ENCODE results near the gene VEZT. TPM values are rescaled to one million over a fixed set of nuclear protein-coding genes. Genes with fewer than 3 reads are reported as not detected.

Gene VEZT
- total and polyA plus RNA-seq, 12 donors, result 17.1 to 92.5 (median 73.5) TPM

DNA sequence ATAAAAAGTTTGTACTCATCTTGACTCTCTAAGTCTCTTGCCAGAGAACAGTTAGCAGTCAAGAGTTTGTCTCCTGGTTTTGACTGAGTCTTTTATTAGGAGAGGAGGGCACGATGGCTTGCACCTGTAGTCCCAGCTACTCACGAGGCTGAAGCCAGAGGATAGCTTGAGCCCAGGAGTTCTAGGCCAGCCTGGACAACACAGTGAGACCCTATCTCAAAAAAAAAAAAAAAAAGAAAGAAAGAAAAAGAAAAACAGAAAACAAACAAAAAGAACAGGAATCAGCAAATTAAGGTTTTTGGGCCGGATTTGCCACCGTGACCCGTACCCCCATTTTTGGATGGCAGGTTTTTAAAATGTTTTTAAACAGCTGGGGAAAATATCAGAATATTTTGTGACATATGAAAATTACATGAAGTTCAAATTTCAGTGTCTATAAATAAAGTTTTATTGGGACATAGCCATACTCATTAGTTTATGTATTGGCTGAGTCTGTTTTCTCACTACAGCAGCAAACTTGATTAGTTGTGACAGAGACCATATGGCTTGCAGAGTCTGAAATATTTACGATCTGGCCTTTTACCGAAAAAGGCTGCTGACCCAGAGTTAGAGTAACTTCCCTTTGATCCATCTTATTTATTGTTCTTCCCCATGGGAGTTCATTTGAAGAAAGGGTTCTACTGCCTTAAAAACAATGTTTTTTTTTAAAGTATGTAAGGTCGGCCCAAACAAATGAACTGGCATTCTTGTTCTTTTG is 31.2 kb downstream of the VEZT start:
- Histone ChIP-seq H3K4me1 (peaks cover 0 to 49% (median 21%) of the 10 kb centered on the region in 9 donors), H3K4me3 (no peak overlapping the region), H3K9me3 (no peaks in the 10 kb centered on the region), H3K27me3 (no peaks in the 10 kb centered on the region), H3K27ac (no peak overlapping the region), H3K36me3 (peaks cover 0 to 20% (median 10%) of the 10 kb centered on the region in 9 donors)
- no peak for TF ChIP-seq CTCF (IDR thresholded peaks at IDR 0.05)
- intact Hi-C loops (cut with DNase I), result no loop called here
- 81 to 87% methylated on average over 8 of the region's 8 CpGs for WGBS, 2 donors
- no peak for ATAC-seq
- no peak for DNase-seq

DNA sequence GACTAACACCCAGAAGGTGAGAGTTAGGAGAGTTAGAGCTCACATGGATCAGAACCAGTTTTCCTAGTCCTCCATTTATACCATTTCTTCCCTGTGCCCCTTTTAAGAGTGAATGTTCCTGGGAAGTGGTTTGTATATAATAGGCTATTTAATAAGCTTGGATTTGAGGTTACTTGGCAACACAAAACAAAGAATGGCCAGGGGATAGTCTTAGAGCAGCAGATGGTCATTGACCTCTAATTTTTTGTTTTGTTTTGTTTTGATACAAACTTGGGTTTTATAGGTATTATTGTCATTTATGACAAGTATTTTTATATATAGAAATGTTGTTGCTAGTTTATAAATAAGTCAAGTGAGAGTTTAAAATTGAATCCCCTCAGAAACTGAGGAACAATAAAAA is 35.8 kb downstream of the VEZT start:
- H3K4me1 ChIP-seq, result peaks cover 0 to 32% (median 16%) of the 10 kb centered on the region in 9 donors
- H3K27ac ChIP-seq, result no peak overlapping the region
- H3K9me3 ChIP-seq, result no peaks in the 10 kb centered on the region
- intact Hi-C loops (cut with DNase I), result no loop called here
- no peaks in the 10 kb centered on the region for H3K27me3 ChIP-seq
- DNase-seq (no peak), ATAC-seq (no peak)
- no peak for TF ChIP-seq CTCF (IDR thresholded peaks at IDR 0.05)
- no peak overlapping the region for H3K4me3 ChIP-seq
- peaks cover 0 to 66% (median 30%) of the 10 kb centered on the region in 9 donors for H3K36me3 ChIP-seq

DNA sequence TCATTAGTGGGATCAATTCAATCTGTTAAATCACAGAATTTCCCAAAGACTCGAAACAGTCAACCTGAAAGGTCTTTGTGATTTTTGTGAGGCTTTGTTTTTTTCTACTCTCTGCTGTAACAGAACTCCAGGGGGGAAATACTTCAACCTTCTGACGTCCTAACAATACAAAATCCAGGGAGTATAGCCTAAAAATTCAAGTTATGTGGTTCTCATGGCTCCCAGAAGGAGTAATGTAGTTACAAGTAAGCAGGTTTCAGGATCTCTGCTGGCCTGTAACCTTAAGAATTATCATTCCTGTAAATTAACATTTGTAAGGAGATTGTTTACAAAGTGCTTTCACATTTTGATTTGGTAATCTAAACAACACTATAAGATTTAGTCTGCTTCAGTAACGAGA is 39.9 kb downstream of the VEZT start:
- DNase-seq, result no peak
- 95 to 97% methylated on average over 3 of the region's 3 CpGs for WGBS, 2 donors
- no peaks in the 10 kb centered on the region for H3K27me3 ChIP-seq
- H3K4me1 ChIP-seq, result peaks cover 0 to 21% (median 8%) of the 10 kb centered on the region in 9 donors
- ATAC-seq, result no peak
- intact Hi-C loops (cut with DNase I), result loop anchor here in 1 of 10 donors (5.0 kb wide), 1 partner anchor 35 kb away; no protein-coding TSS in a partner anchor
- H3K27ac ChIP-seq, result no peak overlapping the region
- H3K36me3 ChIP-seq, result peaks cover 0 to 90% (median 24%) of the 10 kb centered on the region in 9 donors
- no peak overlapping the region for H3K4me3 ChIP-seq
- no peaks in the 10 kb centered on the region for H3K9me3 ChIP-seq
- no peak for TF ChIP-seq CTCF (IDR thresholded peaks at IDR 0.05)

DNA sequence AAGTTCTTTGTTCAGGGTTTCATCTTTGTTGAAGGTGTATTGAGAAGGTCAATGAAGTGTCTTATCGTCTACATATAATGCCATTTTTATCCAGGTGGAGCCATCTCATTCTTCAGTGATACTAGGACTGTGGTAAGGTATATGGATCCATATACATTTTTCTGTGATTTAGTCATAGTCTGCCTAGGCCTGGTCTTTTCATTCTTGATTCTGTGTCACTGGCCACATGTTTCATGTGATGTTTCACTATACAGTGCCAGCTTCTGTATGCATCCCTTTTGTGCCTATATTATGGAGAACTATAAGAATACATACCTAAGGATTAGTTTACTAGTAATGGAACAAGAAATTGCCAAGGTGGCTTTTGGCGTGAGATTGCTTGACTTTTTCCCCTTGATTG is 40.5 kb downstream of the VEZT start:
- no peak for DNase-seq
- H3K4me1 ChIP-seq, result peaks cover 0 to 27% (median 14%) of the 10 kb centered on the region in 9 donors
- H3K27ac ChIP-seq, result no peak overlapping the region
- no peak overlapping the region for H3K4me3 ChIP-seq
- intact Hi-C loops (cut with DNase I), result loop anchor here in 1 of 10 donors (5.0 kb wide), 1 partner anchor 36 kb away; no protein-coding TSS in a partner anchor
- H3K27me3 ChIP-seq, result no peaks in the 10 kb centered on the region
- peaks cover 0 to 88% (median 26%) of the 10 kb centered on the region in 9 donors for H3K36me3 ChIP-seq
- WGBS, 2 donors, result 95 to 97% methylated on average over 2 of the region's 2 CpGs
- no peak for ATAC-seq
- TF ChIP-seq CTCF (IDR thresholded peaks at IDR 0.05), result no peak
- H3K9me3 ChIP-seq, result no peaks in the 10 kb centered on the region
